ENCODE results near the gene ANKRD24.
"Not testable (repeated sequence)": the region's sequence is repeated elsewhere in the genome, so short reads cannot be mapped to it uniquely, and the experiment has no call there.

Gene ANKRD24

GRCh38 chr19:4224470-4224869 lies 42.0 kb downstream of the ANKRD24 start:
- DNase-seq (ENCODE audit: insufficient read length, low spot score) = no peak
- FAIRE-seq = no peak
- TF ChIP-seq SPI1 (IDR thresholded peaks at IDR 0.05; ENCODE audit: low read depth, low read length) = no peak
- TF ChIP-seq PAX5 (IDR thresholded peaks at IDR 0.05; ENCODE audit: insufficient read depth, low read length, severe bottlenecking) = no peak
- no peak for TF ChIP-seq POLR2AphosphoS5 (IDR thresholded peaks at IDR 0.05; ENCODE audit: low read depth, low read length)

- no peak for DNase-seq (ENCODE audit: insufficient read length, low spot score)
Observed at GRCh38 chr19:4225885-4226284, 43.4 kb downstream of the ANKRD24 start.

GRCh38 chr19:4227771-4228170 lies 45.3 kb downstream of the ANKRD24 start:
- FAIRE-seq (no peak), DNase-seq (ENCODE audit: insufficient read length, low spot score) (no peak)
- TF ChIP-seq TAF1 (IDR thresholded peaks at IDR 0.05; ENCODE audit: low read depth, low read length) (no peak), SPI1 (IDR thresholded peaks at IDR 0.05; ENCODE audit: low read depth, low read length) (no peak), PAX5 (IDR thresholded peaks at IDR 0.05; ENCODE audit: insufficient read depth, low read length, severe bottlenecking) (no peak), POLR2AphosphoS5 (IDR thresholded peaks at IDR 0.05; ENCODE audit: low read depth, low read length) (no peak), POU2F2 (IDR thresholded peaks at IDR 0.05; ENCODE audit: low read depth, low read length) (no peak), POLR2A (IDR thresholded peaks at IDR 0.05; ENCODE audit: low read depth, low read length) (no peak)

More at GRCh38 chr19:4225885-4226284, 43.4 kb downstream of the ANKRD24 start:
- FAIRE-seq = no peak
- TF ChIP-seq PAX5 (IDR thresholded peaks at IDR 0.05; ENCODE audit: insufficient read depth, low read length, severe bottlenecking) (no peak), POLR2AphosphoS5 (IDR thresholded peaks at IDR 0.05; ENCODE audit: low read depth, low read length) (no peak), TAF1 (IDR thresholded peaks at IDR 0.05; ENCODE audit: low read depth, low read length) (no peak), POLR2A (IDR thresholded peaks at IDR 0.05; ENCODE audit: low read depth, low read length) (no peak), POU2F2 (IDR thresholded peaks at IDR 0.05; ENCODE audit: low read depth, low read length) (no peak), SPI1 (IDR thresholded peaks at IDR 0.05; ENCODE audit: low read depth, low read length) (no peak)

GRCh38 chr19:4228765-4229178 lies 46.3 kb downstream of the ANKRD24 start:
- no peak for FAIRE-seq
- no peak for DNase-seq (ENCODE audit: insufficient read length, low spot score)
- TF ChIP-seq POLR2AphosphoS5 (IDR thresholded peaks at IDR 0.05; ENCODE audit: low read depth, low read length) = no peak
- no peak for TF ChIP-seq TAF1 (IDR thresholded peaks at IDR 0.05; ENCODE audit: low read depth, low read length)
- no peak for TF ChIP-seq SPI1 (IDR thresholded peaks at IDR 0.05; ENCODE audit: low read depth, low read length)
- TF ChIP-seq POU2F2 (IDR thresholded peaks at IDR 0.05; ENCODE audit: low read depth, low read length) = no peak
- TF ChIP-seq POLR2A (IDR thresholded peaks at IDR 0.05; ENCODE audit: low read depth, low read length) = no peak
- no peak for TF ChIP-seq PAX5 (IDR thresholded peaks at IDR 0.05; ENCODE audit: insufficient read depth, low read length, severe bottlenecking)

- TF ChIP-seq TAF1 (IDR thresholded peaks at IDR 0.05; ENCODE audit: low read depth, low read length) (peak; percentile 66), PAX5 (IDR thresholded peaks at IDR 0.05; ENCODE audit: insufficient read depth, low read length, severe bottlenecking) (no peak), SPI1 (IDR thresholded peaks at IDR 0.05; ENCODE audit: low read depth, low read length) (peak; percentile 71), POU2F2 (IDR thresholded peaks at IDR 0.05; ENCODE audit: low read depth, low read length) (peak; percentile 40; the same call in 1 of the 2 replicates)
- DNase-seq (ENCODE audit: insufficient read length, low spot score) (peak; percentile 61), FAIRE-seq (peak; percentile 83)
Observed at GRCh38 chr19:4229179-4229931, 46.9 kb downstream of the ANKRD24 start, which contains the start of gene EBI3. Gene EBI3, plus strand, starts transcription at chr19:4229523. Its CDS starts 28 bp downstream, at chr19:4229551.

- not testable (repeated sequence) for DNase-seq (ENCODE audit: insufficient read length, low spot score); FAIRE-seq
Observed at GRCh38 chr19:4230237-4230636, 47.7 kb downstream of the ANKRD24 start.

- FAIRE-seq; DNase-seq (ENCODE audit: insufficient read length, low spot score): not testable (repeated sequence)
Observed at GRCh38 chr19:4231521-4231920, 49.0 kb downstream of the ANKRD24 start.

- not testable (repeated sequence) for FAIRE-seq
Observed at GRCh38 chr19:4232139-4232538, 49.6 kb downstream of the ANKRD24 start.

GRCh38 chr19:4232614-4233281 lies 50.3 kb downstream of the ANKRD24 start:
- DNase-seq (ENCODE audit: insufficient read length, low spot score) (no peak), FAIRE-seq (no peak)
- no peak for TF ChIP-seq PAX5 (IDR thresholded peaks at IDR 0.05; ENCODE audit: insufficient read depth, low read length, severe bottlenecking)
- 0 out of 2 replicates have a peak, but pooled peaks have one; percentile 33 for TF ChIP-seq POLR2AphosphoS5 (IDR thresholded peaks at IDR 0.05; ENCODE audit: low read depth, low read length)

More at GRCh38 chr19:4232139-4232538, 49.6 kb downstream of the ANKRD24 start:
- DNase-seq (ENCODE audit: insufficient read length, low spot score) = not testable (repeated sequence)

- FAIRE-seq (peak; percentile 52), DNase-seq (ENCODE audit: insufficient read length, low spot score) (no peak)
- TF ChIP-seq POLR2A (IDR thresholded peaks at IDR 0.05; ENCODE audit: low read depth, low read length) = 0 out of 2 replicates have a peak, but pooled peaks have one; percentile 9
- 0 out of 2 replicates have a peak, but pooled peaks have one; percentile 18 for TF ChIP-seq POLR2AphosphoS5 (IDR thresholded peaks at IDR 0.05; ENCODE audit: low read depth, low read length)
- no peak for TF ChIP-seq TAF1 (IDR thresholded peaks at IDR 0.05; ENCODE audit: low read depth, low read length)
- peak; percentile 48; the same call in 1 of the 2 replicates for TF ChIP-seq POU2F2 (IDR thresholded peaks at IDR 0.05; ENCODE audit: low read depth, low read length)
- no peak for TF ChIP-seq PAX5 (IDR thresholded peaks at IDR 0.05; ENCODE audit: insufficient read depth, low read length, severe bottlenecking)
Observed at GRCh38 chr19:4233282-4233853, 50.9 kb downstream of the ANKRD24 start.
